Measurements from ENCODE around the gene PLN.

Gene PLN

GRCh38 chr6:118548136-118548535, at the start of gene PLN:
TSS of gene PLN (plus strand) at chr6:118548296. CDS start at chr6:118558922, 10,626 bp downstream.
- DNase-seq (ENCODE audit: low spot score) = no peak

- DNase-seq (ENCODE audit: low spot score) = no peak
These were observed 47.7 kb upstream of the PLN start for GRCh38 chr6:118500130-118501015.

- no peak for DNase-seq (ENCODE audit: low spot score)
These were observed 47.0 kb upstream of the PLN start for GRCh38 chr6:118501099-118501498.

GRCh38 chr6:118501765-118502164, 46.3 kb upstream of the PLN start:
- DNase-seq (ENCODE audit: low spot score) = no peak

DNA sequence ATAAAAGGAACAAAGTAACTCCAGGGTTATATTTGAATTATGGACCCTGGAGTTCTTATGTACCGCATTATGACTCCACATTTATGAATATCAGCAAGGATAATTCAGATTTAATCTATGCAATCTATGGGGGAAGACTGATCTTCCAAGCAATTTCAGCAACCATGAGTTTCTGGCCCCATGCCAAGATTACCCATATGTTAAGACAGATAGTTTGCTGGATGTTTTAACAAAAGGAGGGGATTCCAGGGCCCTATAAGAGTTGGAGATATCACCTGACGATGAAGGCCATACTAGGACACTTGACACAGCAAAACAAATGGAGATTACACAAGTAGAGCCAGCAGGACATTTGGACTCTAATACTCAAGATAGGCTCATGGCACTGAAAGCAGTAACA, 45.9 kb upstream of the PLN start:
- DNase-seq (ENCODE audit: low spot score) = no peak

DNA sequence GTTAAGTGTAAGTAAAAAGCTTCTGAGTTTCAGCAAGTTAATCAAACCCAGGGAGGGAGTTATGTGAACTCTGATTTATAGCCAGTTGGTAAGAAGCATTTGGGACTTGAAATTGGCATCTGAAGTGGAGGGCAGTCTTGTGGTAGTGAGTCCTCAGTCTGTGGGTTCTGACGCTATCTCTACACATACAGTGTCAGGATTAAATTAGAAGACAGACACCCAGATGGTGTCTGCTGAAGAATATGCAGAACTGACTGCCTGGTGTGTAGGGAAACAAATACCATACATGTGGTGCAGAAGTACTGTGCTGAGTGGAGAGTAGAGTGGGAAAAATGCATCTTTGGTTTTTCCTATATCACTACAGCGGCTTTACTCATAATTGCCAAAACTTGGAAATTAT, 43.5 kb upstream of the PLN start:
- no peak for DNase-seq (ENCODE audit: low spot score)

GRCh38 chr6:118505656-118506055, 42.4 kb upstream of the PLN start:
- no peak for DNase-seq (ENCODE audit: low spot score)

- DNase-seq (ENCODE audit: low spot score) = no peak
These were observed 41.9 kb upstream of the PLN start for GRCh38 chr6:118506071-118506638.

DNA sequence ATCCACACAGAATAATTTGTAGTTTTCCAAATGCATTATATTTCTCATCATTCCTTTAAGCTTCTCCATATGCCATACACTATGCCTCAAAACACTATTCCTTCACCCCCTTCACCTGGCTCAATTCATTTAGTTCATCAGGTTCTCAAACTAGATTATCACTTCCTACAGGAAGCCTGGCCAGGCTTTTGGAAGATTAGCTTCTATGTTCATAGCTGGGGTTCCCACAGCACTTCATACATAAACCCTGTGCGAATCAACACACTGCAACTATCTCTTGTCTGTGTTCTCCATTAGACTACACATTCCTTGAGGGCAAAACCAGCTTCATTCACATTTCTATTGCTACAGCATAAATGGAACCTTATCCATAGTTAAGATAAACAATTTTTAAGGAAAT, 40.5 kb upstream of the PLN start:
- no peak for DNase-seq (ENCODE audit: low spot score)

- DNase-seq (ENCODE audit: low spot score) = peak; percentile 4
These were observed 39.0 kb upstream of the PLN start for GRCh38 chr6:118509009-118509617.

GRCh38 chr6:118511930-118512715, 36.0 kb upstream of the PLN start:
- DNase-seq (ENCODE audit: low spot score) = no peak

DNA sequence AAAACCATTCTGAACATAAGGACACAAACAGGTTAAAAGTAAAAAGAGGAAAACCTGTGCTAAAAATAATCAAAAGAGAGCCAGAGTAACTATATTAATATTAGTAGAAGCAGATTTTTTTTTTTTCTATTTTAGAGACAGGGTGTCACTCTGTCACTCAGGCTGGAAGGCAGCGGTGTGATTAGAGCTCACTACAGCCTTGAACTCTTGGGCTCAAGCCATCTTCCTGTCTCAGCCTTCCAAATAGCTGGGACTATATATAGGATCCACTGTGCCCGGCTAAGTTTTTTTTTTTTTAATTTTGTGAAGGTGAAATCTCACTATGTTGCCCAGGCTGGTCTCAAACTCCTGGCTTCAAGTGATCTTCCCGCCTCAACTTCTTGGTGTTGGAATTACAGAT, 33.4 kb upstream of the PLN start:
- DNase-seq (ENCODE audit: low spot score) = no peak

GRCh38 chr6:118522422-118522821, 25.7 kb upstream of the PLN start:
- DNase-seq (ENCODE audit: low spot score) = no peak

GRCh38 chr6:118523216-118523615, 24.9 kb upstream of the PLN start:
- DNase-seq (ENCODE audit: low spot score) = no peak

DNA sequence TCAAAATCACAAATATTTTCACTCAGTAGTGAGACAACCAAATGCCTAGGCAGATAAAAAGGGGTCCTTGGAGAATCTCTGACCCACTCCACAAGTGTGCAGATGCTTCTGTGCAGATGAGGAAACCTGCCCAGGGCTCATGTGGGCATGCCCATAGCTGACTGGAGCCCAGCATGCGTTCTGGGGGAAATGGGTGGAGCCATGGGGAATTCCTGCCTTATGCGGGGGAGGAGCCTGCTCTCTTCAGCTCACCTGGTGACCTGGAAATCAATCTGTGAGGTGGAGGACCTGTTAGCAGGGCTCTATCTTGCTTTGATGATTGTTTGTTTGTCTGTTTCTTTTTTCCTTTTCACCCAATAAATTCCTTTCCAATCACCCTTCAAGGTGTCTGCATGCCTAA, 23.4 kb upstream of the PLN start:
- no peak for DNase-seq (ENCODE audit: low spot score)

- no peak for DNase-seq (ENCODE audit: low spot score)
These were observed 21.9 kb upstream of the PLN start for GRCh38 chr6:118525913-118526780.

DNA sequence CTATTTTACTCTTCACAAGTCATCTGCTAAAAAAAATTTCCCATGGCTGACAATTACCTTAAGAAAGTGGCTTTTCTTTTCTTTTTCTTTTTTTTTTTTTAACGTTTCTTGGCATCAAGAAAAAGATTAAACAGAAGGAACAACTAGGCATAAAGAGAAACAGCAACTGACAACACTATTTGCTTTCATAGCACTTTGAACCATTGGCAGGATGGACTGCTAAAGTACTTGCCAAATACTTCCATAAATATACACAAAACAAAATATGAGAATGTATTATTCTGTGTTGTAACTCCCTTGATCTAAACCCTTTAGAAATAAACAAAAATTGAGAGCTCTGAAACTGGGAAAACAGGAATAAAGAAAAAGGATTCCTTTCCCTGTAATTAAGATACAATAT, 20.0 kb upstream of the PLN start:
- no peak for DNase-seq (ENCODE audit: low spot score)

GRCh38 chr6:118529756-118530155, 18.3 kb upstream of the PLN start:
- no peak for DNase-seq (ENCODE audit: low spot score)

GRCh38 chr6:118530942-118531341, 17.2 kb upstream of the PLN start:
- DNase-seq (ENCODE audit: low spot score) = no peak

- DNase-seq (ENCODE audit: low spot score) = no peak
These were observed 12.8 kb upstream of the PLN start for GRCh38 chr6:118535176-118535844.

- no peak for DNase-seq (ENCODE audit: low spot score)
These were observed 11.6 kb upstream of the PLN start for GRCh38 chr6:118536478-118536877.
